ENCODE results near the gene PBX4. TPM values are rescaled to one million over a fixed set of nuclear protein-coding genes. Genes with fewer than 3 reads are reported as not detected.
"Not testable (repeated sequence)": the region's sequence is repeated elsewhere in the genome, so short reads cannot be mapped to it uniquely, and the experiment has no call there.

PBX4 gene
- polyA plus RNA-seq, 1 experiment, result 1.9 TPM

DNA sequence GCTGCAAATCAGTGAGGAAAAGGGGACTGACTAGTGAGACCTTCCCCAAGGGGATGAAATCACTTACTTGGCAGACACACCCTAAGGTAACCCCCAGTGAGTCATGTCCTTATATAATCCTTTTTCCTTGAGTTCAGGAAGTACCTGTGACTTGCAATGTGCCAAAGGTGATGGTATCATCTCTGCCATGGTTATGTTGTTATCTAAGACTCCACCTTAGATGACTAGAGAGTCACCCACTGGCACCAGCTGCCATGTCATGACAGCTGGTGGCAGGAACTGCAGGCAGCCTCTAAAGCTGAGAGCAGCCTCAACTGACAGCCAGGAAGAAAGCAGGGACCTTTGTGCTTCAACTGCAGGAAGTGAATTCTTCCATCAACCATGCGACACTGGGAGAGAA is 12.5 kb downstream of the PBX4 start:
- Histone ChIP-seq H3K36me3 (ENCODE audit: control insufficient read depth, insufficient read depth, low read length) (no peaks in the 10 kb centered on the region), H3K4me3 (ENCODE audit: low read depth, low read length) (no peak overlapping the region), H3K27me3 (ENCODE audit: control insufficient read depth, insufficient read depth, low read length) (no peaks in the 10 kb centered on the region)
- ChIA-PET CTCF (no interaction called here), POLR2A (no interaction called here)
- TF ChIP-seq, protein P1, sequence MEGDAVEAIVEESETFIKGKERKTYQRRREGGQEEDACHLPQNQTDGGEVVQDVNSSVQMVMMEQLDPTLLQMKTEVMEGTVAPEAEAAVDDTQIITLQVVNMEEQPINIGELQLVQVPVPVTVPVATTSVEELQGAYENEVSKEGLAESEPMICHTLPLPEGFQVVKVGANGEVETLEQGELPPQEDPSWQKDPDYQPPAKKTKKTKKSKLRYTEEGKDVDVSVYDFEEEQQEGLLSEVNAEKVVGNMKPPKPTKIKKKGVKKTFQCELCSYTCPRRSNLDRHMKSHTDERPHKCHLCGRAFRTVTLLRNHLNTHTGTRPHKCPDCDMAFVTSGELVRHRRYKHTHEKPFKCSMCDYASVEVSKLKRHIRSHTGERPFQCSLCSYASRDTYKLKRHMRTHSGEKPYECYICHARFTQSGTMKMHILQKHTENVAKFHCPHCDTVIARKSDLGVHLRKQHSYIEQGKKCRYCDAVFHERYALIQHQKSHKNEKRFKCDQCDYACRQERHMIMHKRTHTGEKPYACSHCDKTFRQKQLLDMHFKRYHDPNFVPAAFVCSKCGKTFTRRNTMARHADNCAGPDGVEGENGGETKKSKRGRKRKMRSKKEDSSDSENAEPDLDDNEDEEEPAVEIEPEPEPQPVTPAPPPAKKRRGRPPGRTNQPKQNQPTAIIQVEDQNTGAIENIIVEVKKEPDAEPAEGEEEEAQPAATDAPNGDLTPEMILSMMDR (IDR thresholded peaks at IDR 0.05; ENCODE audit: insufficient read depth, low read depth, low read length), result no peak
- DNase-seq (ENCODE audit: low read depth), result no peak

DNA sequence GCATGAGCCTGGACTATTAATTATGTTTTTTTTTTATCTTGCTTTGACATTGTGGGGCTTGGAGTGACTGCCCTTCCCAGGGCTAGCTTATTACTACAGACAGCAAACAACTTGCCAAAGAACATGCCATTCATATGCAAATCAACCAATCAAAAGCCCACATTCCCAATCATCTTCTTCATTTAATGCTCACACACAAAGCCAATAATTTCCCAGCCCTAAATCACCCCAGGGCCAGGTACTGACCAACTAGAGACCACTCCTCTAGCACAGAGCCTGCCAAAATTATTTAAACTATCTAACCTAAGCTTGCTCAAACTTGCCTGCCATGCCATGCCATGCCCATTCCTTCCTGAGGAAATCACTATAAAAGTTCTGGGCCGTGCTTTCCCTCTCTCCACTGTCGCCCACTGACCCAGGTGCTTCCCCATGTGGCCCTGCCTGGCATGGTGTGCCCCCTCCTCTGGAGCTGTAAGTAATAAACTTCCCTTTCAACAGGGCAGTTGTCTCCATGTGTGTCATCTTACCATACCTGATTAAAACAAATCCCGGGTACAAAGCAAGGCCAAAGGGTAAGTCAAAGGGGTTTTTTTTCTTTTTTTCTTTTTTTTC is 15.7 kb downstream of the PBX4 start:
- Histone ChIP-seq H3K36me3 (ENCODE audit: control insufficient read depth, insufficient read depth, low read length) (no peaks in the 10 kb centered on the region), H3K4me3 (ENCODE audit: low read depth, low read length) (no peak overlapping the region), H3K27me3 (ENCODE audit: control insufficient read depth, insufficient read depth, low read length) (no peaks in the 10 kb centered on the region)
- no peak for DNase-seq (ENCODE audit: low read depth)
- ChIA-PET POLR2A (interaction anchor here (0.6 kb wide), 1 partner anchor 11 kb away, joined by 8 read pairs; no protein-coding TSS in a partner anchor), CTCF (interaction anchor here (0.8 kb wide), 1 partner anchor 113 kb away, joined by 3 read pairs; no protein-coding TSS in a partner anchor)
- TF ChIP-seq, protein P1 (IDR thresholded peaks at IDR 0.05; ENCODE audit: insufficient read depth, low read depth, low read length), result no peak

DNA sequence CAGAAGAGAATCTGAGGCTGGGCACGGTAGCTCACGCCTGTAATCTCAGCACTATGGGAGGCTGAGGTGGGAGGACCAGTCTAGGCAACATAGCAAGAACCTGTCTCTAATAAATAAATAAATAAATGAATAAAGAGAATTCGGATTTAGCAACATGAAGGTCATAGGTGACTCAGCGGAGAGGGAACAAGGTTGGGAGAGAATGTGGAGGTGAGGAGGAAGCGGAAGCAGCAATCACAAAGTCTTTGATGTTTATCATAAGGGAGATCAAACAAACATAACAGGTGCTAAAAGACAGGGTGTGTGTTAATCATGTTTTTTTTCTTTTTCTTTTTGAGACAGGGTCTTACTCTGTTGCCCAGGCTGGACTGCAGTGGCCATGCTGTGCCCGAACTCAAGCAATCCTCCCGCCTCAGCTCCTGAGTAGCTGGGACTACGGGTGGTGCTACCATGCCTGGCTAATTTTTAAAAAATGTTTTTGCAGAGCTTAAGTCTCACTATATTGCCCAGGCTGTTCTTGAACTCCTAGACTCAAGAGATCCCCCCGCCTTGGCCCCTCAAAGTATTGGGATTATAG is 16.3 kb downstream of the PBX4 start:
- ChIA-PET CTCF (interaction anchor here (0.8 kb wide), 1 partner anchor 112 kb away, joined by 3 read pairs; no protein-coding TSS in a partner anchor), POLR2A (interaction anchor here (0.6 kb wide), 1 partner anchor 11 kb away, joined by 8 read pairs; no protein-coding TSS in a partner anchor)
- no peak for DNase-seq (ENCODE audit: low read depth)

DNA sequence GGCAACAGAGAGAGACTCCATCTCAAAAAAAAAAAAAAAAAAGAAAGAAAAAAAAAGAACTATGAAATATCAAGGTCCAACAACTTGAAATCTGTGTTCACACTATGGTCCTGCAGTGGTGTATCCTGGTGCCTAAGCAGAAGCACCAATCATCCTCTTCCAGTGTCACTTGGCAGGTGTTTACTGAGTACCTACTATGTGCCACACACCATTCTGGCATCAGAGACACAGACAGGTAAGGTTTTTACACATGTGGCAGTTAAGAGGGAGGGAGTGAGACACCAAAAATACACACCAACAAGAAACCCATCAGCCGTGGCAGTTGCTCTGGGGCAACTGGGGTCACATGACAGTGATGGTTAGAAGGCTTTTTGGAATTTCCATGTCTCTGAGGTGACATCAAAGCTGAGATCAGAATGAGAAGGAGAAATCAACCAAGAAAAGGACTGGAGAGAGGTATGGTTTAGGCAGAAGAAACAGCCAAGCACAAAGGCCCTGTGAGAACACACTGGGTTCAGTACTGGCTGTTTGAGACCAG is 17.6 kb downstream of the PBX4 start:
- ChIA-PET POLR2A (no interaction called here), CTCF (no interaction called here)
- no peak for DNase-seq (ENCODE audit: low read depth)
- TF ChIP-seq, protein P1 (IDR thresholded peaks at IDR 0.05; ENCODE audit: insufficient read depth, low read depth, low read length), result no peak
- Histone ChIP-seq H3K27me3 (ENCODE audit: control insufficient read depth, insufficient read depth, low read length) (no peaks in the 10 kb centered on the region), H3K36me3 (ENCODE audit: control insufficient read depth, insufficient read depth, low read length) (no peaks in the 10 kb centered on the region), H3K4me3 (ENCODE audit: low read depth, low read length) (no peak overlapping the region)

More for the DNA sequence above, 16.3 kb downstream of the PBX4 start:
- H3K4me3 ChIP-seq (ENCODE audit: low read depth, low read length), result no peak overlapping the region
- no peaks in the 10 kb centered on the region for H3K36me3 ChIP-seq (ENCODE audit: control insufficient read depth, insufficient read depth, low read length)
- TF ChIP-seq, protein P1 (IDR thresholded peaks at IDR 0.05; ENCODE audit: insufficient read depth, low read depth, low read length), result no peak
- no peaks in the 10 kb centered on the region for H3K27me3 ChIP-seq (ENCODE audit: control insufficient read depth, insufficient read depth, low read length)

DNA sequence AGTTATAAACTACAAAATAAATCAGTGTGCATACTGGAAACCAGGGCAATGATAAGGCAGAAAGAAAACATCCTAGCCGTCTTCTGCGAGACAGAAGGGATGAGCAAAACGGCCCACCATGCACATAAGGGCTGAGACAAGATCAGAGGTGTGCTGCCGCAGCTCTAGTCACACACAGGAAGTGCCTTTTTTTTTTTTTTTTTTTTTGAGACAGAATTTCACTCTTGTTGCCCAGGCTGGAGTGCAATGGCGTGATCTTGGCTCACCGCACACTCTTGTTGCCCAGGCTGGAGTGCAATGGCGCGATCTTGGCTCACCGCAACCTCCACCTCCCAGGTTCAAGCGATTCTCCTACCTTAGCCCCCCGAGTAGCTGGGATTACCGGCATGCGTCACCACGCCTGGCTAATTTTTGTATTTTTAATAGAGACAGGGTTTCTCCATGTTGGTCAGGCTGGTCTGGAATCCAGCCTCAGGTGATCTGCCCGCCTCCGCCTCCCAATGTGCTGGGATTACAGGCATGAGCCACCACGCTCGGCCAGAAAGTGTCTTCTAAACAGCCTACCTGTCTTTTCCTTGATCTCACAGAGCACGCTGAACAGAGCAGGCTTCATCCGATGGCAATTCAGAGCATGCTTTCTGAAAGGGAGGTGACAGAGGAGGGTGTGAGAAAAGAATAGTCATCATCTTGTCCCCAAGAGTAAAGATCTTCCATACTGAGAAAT is 19.6 kb downstream of the PBX4 start:
- POLR2A ChIA-PET; H3K36me3 ChIP-seq (ENCODE audit: control insufficient read depth, insufficient read depth, low read length); CTCF ChIA-PET; H3K27me3 ChIP-seq (ENCODE audit: control insufficient read depth, insufficient read depth, low read length); H3K4me3 ChIP-seq (ENCODE audit: low read depth, low read length); DNase-seq (ENCODE audit: low read depth): not testable (repeated sequence)

Measured in BJ (cell line).